GM18517 (cell line): Measurements from ENCODE around the gene KIF26B.
"Not testable (repeated sequence)": the region's sequence is repeated elsewhere in the genome, so short reads cannot be mapped to it uniquely, and the experiment has no call there.

Source experiments
- ATAC-seq: cut with Tn5 transposase; IDR thresholded peaks from one replicate; pipeline ENCODE4 v1.9.1; 2021; ENCODE audit warnings: mild to moderate bottlenecking, moderate library complexity; ENCODE audit not compliant: unreplicated experiment

Gene KIF26B

DNA sequence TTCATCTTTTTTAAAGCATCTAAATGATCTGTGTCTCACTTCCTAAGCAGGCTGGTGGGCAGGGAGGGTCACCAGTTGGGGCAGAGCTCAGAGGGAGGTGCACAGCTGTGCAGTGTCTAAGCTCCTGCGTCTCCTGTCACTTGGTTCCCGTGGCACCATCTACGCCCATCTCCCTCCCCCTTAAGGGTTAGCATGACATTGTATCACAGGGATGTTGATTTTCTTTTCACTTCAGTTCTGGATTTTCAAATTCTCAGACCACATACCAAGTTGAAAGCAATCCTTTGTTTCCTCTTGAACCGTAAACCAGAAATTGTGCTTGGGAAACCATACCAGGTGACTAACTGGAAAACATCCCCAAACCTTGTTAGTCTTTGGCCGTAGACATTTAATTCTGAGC, 187.0 kb downstream of the KIF26B start:
- ATAC-seq: no peak

DNA sequence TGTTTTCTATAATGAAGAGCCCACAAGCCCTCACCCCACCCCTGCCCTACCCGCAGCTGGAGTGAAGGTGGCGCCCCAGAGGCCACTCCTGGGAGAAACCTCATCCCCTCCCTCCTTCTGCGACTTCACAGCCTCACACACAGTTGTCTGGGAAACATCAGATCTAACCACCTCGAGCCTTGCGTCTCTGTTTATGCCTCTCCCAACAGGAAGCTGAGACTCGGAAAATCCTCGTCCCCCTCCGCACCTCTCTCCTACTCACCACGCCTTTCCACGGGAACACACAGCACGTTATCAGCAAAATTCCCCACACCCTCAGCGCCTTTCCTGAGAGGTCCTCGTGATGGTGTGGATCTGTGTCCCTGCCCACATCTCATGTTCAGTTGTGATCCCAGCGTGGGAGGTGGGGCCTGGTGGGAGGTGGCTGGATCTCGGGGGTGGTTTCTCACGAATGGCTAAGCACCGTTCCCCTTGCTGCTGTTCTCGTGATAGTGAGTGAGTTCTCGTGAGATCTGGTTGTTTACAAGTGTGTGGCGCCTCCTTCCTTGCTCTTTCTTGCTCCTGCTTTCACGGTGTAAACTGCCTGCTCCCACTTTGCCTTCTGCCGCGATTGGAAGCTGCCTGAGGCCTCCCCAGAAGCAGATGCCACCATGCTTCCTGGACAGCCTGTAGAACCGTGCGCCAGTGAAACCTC, 190.6 kb downstream of the KIF26B start:
- no peak for ATAC-seq

DNA sequence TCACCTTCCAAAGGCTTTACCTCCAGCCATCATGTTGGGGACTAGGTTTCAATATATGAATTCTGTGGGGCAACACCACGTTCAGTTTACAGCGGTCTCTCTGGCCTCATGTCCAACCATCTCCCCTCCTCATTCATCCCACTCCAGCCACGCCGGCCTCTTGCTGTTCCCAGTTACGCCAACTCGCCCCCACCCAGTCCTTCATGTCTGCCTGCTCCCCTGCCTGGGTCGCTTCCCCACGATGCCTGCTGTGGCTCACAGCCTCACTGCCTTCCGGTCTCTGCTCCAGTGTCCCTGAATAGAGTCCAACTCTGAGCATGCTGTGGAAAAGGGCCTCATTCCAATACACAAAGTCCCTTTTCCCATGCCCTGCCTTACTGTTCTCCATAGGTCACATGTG, 193.8 kb downstream of the KIF26B start:
- ATAC-seq: no peak

DNA sequence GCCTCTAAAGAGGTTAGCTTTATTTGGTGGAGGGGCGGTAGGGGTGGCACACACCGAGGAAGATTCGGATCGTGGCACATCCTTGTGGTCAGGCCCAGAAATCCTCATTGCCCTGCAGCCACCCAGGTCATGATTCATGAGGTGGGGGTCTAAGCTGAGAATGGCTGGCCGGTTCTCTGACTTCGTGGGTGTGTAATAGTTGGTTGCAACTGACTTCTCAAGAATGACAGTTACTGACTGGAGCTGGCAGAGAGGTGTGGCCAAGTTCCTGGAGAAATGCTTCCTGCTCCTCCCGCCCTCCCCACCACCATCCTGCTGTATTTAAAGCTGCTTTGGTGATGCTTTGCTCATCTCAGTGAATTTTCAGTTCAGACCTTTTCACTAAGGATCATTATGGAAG, 198.6 kb downstream of the KIF26B start:
- no peak for ATAC-seq

DNA sequence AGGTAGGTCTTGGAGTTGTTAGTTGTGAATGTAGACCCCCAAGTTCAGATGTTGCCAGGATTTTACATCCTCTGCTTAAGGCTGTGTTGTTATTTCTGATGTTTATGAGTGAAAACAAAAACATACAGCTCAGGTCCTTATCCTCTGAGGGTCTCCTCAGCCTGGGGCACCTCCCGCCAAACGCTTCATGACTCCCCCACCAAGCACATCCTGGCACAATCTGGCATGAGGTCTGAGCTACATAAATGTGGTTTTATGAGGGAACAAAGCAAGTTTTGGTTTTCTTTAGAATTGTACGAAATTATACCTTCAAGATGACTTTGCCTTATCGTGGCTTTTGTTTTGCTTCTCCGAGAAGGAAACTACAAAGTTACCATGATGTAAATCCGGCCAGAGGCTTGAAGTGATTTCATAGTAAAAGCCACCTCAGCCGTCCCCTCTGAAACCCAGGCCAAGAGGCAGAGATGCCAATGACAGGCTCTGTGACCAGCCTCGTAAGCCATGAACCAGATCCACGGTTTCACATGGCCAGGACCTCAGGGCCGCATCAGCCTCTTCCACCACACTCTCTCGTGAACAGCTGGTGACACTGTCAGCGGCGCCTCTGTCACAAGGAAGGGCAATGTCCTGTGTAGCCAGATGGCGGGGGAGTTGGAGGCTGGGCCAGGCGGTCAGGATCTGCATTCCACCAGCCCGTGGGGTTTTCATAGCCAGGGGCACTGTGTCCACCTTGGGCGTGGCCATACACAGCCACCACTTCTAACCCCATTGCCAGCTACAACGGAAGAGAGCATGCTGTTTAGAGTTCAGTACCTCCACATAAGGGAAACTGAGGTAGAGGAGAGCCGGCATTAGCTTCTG, 199.4 kb downstream of the KIF26B start:
- ATAC-seq: no peak

DNA sequence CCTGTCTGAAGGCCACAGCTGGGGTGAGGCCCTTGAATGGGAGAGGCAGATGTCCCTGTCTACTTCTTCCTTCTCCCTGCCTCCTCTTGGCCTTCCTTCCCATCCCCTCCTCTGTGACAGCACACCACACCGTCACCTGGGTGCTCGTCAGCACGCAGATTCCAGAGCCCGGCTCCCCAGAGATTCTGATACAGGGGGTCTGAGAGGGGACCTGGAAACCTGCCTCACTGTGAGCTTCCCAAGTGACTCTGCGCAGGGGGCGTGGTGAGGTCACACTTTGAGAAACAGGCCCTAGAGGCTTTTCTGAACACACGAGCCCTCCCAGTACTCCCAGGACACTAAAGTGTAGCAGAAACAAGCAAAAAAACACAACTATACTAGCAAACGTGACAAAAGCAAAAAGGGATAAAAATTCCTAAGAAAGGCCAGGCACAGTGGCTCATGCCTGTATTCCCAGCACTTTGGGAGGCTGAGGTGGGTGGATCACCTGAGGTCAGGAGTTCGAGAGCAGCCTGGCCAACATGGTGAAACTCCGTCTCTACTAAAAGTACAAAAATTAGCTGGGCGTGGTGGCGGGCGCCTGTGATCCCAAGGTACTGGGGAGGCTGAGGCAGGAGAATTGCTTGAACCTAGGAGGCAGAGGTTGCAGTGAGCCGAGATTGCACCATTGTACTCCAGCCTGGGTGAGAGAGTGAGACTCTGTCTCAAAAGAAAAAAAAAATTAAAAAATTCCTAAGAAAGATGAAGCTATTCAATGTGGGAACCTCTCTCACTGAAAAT, 201.3 kb downstream of the KIF26B start:
- ATAC-seq: not testable (repeated sequence)

DNA sequence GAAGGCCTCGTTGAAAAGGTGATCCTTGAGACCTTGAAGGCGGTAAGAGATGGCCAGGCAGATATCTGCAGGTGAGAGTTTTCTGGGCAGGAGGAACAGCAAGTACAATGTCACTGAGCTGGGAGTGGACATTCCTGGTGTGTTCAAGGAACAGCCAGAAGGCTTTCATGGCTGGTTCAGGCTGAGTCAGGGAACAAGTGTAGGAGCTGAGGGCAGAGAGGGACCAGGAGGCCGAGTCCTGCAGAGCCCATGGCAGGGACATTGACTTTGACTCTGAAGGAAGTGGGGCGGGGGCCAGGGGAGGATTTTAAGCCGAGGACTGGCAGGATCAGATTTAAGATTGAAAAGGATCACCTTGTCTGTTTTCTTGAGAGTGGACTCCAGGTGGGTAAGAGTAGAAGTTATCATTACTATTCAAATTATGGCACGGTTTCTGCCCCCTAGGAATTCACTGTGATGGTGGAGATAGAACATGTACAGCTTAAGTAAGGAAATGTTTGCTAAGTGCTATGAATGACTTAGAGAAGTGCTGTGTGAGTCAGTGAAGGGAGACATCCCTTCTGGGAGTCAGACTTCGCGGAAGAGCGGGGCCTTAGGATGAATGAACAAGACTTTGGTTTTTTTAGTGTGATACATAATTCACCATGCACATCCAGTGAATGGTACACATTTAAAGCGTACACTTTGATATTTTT, 202.3 kb downstream of the KIF26B start:
- ATAC-seq: no peak

DNA sequence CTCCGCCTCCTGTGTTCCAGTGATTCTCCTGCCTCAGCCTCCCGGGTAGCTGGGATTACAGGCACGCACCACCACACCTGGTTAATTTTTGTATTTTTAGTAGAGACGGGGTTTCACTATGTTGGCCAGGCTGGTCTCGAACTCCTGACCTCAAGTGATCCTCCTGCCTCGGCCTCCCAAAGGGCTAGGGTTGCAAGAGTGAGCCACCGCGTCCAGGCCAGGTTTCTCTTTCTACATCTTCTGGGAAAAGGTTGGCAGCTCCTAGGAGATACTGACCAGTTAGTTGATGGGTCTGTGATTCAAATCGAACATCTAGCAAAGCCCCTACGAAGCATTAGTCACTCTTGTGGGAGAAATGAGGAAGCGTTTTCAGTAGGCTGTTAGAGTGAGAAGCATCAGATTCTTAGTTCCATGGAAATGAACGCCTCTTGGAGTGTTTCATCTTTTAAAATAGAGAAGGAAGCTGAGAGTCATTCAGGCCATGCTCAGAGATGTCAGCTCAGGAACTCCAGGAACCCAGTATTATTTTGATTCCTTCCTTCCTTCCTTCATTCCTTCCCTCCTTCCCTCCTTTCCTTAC, 204.4 kb downstream of the KIF26B start:
- not testable (repeated sequence) for ATAC-seq

DNA sequence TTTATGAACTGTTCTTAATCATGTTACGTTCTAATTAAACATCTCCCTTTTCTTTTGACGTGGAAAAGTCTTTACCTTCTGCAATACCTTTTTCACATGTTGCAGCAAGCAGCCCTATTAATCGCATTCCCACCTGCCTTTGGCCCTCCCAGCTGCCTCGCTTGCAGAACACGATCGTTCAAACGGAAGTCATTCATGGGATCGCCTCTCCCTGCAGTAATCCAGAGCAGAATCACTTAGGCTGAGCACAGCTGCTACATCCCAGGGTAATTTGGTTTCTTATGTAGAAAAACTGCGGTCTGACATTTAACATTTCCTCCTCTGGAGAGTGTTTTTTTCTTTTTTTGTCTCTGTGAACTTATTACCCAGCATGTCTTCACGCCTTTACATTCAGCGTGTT, 206.3 kb downstream of the KIF26B start:
- ATAC-seq: no peak

DNA sequence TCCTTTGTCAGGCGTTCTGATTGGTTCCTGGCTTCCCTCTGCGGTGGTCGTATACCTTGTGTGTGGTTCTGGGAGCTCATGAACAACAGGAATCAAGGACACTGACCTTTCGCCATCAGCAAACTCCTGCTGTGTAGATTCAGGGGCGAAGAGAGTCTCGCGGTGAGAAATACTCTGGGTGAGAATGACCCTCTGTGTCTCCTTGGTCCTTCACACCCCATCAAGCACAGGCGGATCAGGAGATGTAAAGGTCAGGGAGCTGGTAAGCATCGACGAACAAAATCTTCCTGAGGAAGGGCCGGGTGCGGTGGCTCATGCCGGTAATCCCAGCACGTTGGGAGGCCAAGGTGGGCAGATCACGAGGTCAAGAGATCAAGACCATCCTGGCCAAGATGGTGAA, 207.2 kb downstream of the KIF26B start:
- no peak for ATAC-seq

DNA sequence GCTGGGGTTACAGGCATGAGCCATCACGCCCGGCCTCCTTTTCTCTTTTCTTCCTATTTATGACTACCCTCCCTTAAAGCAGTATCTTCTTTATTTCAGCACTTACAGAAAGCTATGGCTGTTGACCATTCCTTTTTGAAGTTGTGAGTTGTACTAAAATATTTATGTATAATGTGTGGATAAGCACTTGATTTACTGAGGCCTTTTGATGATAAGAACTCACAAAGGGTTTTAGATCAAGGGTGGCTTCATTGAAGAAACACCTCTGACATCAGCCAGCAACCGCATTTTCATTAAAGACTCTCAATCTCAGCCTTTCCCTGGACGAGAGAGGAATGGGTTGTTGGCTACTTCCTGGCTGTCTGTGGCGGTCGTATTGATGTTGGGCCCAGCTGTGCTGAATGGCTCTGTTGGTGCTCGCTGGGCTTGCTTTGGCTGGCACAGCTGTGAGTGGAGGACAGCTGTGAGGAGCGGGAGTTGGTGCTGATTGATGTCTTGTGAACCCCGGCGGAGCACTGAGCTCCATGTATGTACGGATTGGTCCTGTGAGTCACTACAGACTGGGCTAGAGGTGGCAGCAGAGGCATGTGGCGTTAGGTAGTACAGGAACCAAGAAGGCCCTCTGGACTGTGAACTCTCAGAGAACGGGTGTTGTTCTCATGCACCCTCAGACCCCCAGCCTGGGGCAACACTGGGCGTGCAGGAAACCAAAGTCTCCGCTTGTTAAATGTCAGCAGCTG, 208.8 kb downstream of the KIF26B start:
- ATAC-seq: no peak

DNA sequence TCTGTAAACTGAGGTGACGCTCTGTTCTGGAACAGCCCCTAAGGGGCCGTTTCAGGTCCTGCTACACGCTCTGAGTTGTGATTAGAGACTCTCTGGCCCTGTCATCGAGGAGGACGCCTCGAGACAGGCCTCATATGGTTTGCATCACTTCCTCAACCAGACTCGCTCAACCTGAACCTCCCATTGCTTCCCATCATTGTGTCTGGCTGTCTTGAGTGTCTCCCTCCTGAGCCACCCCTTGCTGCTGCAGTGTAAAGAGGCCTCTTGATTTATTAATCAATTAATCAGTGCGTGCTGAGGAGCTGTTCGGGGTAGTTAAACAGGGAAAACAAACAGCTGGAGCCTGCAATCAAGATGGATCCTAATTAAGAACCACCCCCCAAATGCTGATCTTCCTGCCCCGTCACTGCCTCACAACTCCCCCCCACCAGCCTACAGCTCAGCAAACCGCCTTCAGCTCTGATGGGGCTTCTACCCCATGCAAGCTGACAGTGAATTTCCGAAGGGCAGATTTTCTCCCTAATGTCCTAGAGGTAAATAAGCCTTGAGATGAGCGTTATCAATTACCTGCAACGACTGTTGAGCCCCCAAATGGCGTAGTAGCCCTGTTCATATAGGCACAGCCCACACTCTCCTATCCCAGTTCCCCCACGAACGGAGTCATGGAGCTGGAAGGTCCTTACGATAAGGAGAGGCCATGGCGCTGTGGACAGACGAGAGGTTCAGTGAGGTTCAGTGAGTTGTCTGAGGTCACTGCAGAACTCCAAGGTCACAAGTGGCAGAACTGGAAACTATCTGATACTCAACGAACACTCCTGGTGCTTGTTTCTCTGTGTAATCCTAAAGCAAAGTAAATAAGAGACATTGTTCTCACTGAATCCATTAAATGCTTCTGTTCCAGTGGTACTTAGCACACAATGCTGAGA, 210.6 kb downstream of the KIF26B start:
- ATAC-seq: no peak

DNA sequence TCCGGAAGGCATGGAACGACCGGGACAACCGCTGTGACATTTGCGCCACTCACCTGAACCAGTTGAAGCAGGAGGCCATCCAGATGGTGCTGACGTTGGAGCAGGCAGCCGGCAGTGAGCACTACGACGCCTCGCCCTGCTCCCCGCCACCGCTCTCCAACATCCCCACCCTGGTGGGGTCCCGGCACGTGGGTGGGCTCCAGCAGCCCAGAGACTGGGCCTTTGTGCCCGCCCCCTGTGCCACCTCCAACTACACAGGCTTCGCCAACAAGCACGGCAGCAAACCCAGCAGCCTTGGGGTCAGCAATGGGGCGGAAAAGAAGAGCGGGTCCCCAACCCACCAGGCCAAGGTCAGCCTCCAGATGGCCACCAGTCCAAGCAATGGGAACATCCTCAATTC, 212.1 kb downstream of the KIF26B start:
- no peak for ATAC-seq

DNA sequence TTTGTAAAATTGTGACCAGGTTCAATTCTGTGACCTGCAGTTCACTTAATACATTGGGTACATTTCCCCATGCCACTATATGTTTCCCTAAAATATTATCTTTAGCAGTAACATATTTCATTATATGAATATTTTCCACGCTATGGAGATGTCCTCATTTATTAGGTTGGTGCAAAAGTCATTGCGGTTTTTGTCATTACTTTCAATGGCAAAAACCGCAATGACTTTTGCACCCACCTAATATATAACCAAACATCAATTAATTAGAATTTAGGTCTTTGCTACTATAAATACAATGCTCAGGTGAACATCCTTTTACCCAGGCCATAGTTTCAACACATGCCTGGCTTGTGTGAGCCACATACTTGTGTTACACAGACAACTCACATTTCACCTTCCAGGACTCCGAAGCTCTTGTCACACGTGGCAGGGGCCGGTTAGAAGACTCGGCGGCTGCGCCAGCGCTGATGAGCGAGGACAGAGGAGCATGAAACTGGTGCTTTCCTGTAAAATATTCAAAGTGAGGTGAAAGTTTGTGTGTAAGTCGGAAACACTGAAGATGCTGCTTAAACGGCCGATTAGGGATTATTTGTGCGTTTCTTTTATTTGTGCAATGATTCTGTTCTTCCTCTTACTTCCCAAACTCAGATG, 215.5 kb downstream of the KIF26B start:
- no peak for ATAC-seq

DNA sequence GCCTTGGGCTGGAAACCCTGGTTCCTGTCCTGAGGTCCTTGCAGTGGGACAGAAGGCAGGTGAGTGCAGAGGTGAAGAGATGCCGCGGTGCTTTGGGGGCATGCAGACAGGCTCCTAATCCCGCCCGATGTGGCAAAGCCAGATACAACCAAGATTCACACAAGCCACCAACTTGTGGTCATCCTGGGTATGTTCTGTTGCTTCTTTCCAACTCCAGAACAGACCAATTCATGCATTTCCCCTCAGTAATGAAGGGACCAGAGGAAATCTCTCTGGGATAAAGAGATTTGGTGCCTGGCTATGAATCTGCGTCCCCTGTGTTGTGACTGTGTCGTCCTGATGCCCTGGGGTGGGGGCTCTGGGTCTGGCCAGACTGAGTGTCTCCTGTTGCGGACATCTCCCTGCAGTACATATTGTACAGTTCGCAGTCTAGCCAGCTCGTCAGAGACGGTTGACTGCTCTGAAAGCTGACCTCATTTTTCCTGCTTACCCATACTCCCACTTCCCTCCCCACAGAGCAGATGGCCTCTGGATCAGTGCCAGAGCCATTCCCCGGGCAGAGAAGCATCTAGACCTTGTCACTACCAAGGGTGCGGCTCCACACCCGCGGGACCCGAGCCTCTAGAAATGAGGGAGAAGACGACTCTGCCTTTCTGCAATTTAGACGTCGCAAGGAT, 216.3 kb downstream of the KIF26B start:
- ATAC-seq: no peak

DNA sequence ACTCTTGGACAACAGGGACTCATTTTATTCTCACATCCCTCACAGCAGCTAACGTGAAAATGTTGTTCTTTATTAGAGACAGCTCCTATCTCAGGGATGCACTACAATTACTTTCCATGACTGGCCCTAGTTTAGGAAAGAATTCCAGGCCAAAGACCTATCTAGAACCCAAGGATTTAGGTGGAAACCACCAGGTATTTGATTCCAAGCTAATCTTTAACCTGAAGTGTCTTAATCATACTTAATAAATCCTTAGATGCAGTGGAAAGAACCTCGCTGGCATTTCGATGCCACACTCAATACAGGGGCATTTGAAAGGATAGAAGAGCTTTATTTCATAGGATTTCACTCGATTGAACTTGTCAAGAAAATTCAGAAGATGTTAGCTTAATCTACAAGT, 218.3 kb downstream of the KIF26B start:
- no peak for ATAC-seq

DNA sequence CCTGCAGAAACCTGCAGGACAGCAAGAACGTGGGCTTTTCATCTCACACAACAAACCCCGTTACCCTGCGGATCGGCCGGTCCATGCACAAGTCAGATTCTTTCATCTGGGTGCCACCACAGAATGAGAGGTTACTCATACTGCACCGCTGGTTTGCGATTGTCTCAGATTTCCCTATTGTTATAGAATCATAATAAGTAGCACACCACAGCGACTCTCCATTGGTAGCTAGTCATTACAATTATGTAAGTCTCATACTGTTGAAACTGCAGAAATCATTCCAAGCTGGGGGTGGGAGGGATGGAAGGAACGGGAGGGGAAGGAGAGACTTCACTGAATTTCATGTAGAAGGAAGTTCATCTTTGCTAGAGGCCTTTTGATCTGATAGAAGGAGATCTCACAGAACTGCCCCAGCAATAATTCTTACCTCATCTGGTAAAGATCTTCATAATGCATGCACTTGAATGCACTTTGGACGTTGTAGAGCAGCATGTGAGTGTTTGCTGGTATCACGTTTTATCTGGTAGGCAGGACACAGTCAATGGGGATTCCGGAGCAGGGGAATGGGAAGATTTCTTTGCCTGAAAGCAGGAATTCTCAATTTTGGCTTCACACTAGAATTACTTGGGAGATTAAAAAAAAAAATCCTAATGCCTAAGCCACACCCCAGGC, 221.1 kb downstream of the KIF26B start:
- no peak for ATAC-seq
